K562 (cell line): ENCODE results near the gene MBOAT1. TPM values are rescaled to one million over a fixed set of nuclear protein-coding genes. Genes with fewer than 3 reads are reported as not detected.

Experiments used
- ATAC-seq: fragments of 200-7000 bp; cut with Tn5 transposase; 3 replicates; pipeline ENCODE4 v1.9.1; 2020; ENCODE audit warnings: moderate library complexity
- BruUV-seq: library from RNA; stranded (reverse); fragments of 400-500 nt; replicated peaks from 2 replicates; lab custom pipeline; 2021; lab: Mats Ljungman, UMichigan
- CTCF ChIA-PET: fragments of 300-600 bp; formaldehyde crosslinking; extraction: SDS; loops from one replicate; lab custom pipeline; 2021; ENCODE audit warnings: low intra/inter-chr PET ratio; lab: Yijun Ruan, JAX
- POLR2A ChIA-PET: fragments of 300-600, 350-650 bp; sonication (Branson Sonifier 250); formaldehyde crosslinking; extraction: SDS; loops from one replicate; lab custom pipeline; 2021; ENCODE audit warnings: antibody characterized with exemption, inconsistent platforms; lab: Yijun Ruan, JAX
- DNase-seq, 4 experiments: peaks; one replicate each; pipeline versions ENCODE4 v3.0.0 to v3.0.0-alpha.2; 2011 to 2018; ENCODE audit warnings: low spot score in 3 of 4, mixed read lengths in 3 of 4; ENCODE audit errors: extremely low read depth in 1 of 4
- FAIRE-seq: peaks from 2 replicates; lab custom pipeline; 2011; peaks lifted over from hg19 to GRCh38; lab: Jason Lieb, UNC
- H2AFZ ChIP-seq: 2 replicates; pipeline ENCODE4 v1.6.0; 2011; ENCODE audit warnings: low read depth, low read length, control low read depth, inconsistent platforms
- H3K27ac ChIP-seq: fragments of 200-600 bp; 3 replicates; pipeline ENCODE4 v1.8.0; 2011; ENCODE audit warnings: low read depth, mild to moderate bottlenecking, control low read depth, inconsistent platforms, low read length, moderate library complexity, mixed read lengths; ENCODE audit errors: extremely low read depth
- H3K27me3 ChIP-seq, 2 experiments: fragments of 300-600 bp in 1 of 2; 2 replicates in 1 of 2; 3 replicates in 1 of 2; pipeline versions ENCODE4 v1.6.0 to v1.8.0; 2011; ENCODE audit warnings: inconsistent platforms in 2 of 2, low read length in 2 of 2, mild to moderate bottlenecking in 1 of 2, mixed read lengths in 1 of 2, moderate library complexity in 1 of 2; ENCODE audit not compliant: control insufficient read depth in 2 of 2, insufficient read depth in 2 of 2
- H3K36me3 ChIP-seq: fragments of 300-600 bp; 3 replicates; pipeline ENCODE4 v1.8.0; 2011; ENCODE audit warnings: mild to moderate bottlenecking, low read length, inconsistent platforms; ENCODE audit not compliant: control insufficient read depth, insufficient read depth
- H3K4me1 ChIP-seq, 2 experiments: fragments of 200-600 bp in 1 of 2; replicated peaks in 1 of 2; 2 replicates in 1 of 2; 3 replicates in 1 of 2; pipeline versions ENCODE4 v1.5.1 to v1.8.0; 2011; ENCODE audit warnings: inconsistent platforms in 2 of 2, low read length in 2 of 2, mild to moderate bottlenecking in 1 of 2, mixed read lengths in 1 of 2, moderate library complexity in 1 of 2; ENCODE audit not compliant: control insufficient read depth in 2 of 2, insufficient read depth in 2 of 2
- H3K4me2 ChIP-seq: 2 replicates; pipeline ENCODE4 v1.6.1; 2011; ENCODE audit warnings: low read length, control low read depth, inconsistent platforms, mixed read lengths; ENCODE audit not compliant: insufficient read depth
- H3K4me3 ChIP-seq: fragments of 200-600 bp; sonication (generic), shearing (Covaris generic); 2 replicates; pipeline ENCODE4 v1.5.1; 2016; ENCODE audit warnings: control low read depth, inconsistent platforms
- H3K79me2 ChIP-seq: fragments of 200-600 bp; 3 replicates; pipeline ENCODE4 v1.8.0; 2011; ENCODE audit warnings: low read length, inconsistent platforms; ENCODE audit not compliant: control insufficient read depth, insufficient read depth
- H3K9ac ChIP-seq, 2 experiments: 2 replicates each; pipeline versions ENCODE4 v1.6.0 to v1.6.1; 2011; ENCODE audit warnings: low read depth in 2 of 2, low read length in 2 of 2, control low read depth in 1 of 2, inconsistent platforms in 1 of 2, mild to moderate bottlenecking in 1 of 2, mixed read lengths in 1 of 2; ENCODE audit not compliant: insufficient read depth in 1 of 2
- H3K9me1 ChIP-seq: one replicate; pipeline ENCODE4 v1.6.0; 2011; ENCODE audit warnings: inconsistent platforms, mild to moderate bottlenecking, low read length, moderate library complexity; ENCODE audit not compliant: control insufficient read depth, insufficient read depth
- H3K9me3 ChIP-seq: replicated peaks from 2 replicates; pipeline ENCODE4 v1.5.1; 2011; ENCODE audit warnings: low read depth, low read length, inconsistent platforms; ENCODE audit not compliant: control insufficient read depth, insufficient read depth
- H4K20me1 ChIP-seq: replicated peaks from 2 replicates; pipeline ENCODE4 v1.6.1; 2011; ENCODE audit warnings: low read length, inconsistent platforms, mixed read lengths; ENCODE audit not compliant: control insufficient read depth, insufficient read depth
- GABPB1 ChIP-seq: sonication (generic); formaldehyde crosslinking; IDR thresholded peaks from 2 replicates; pipeline ENCODE4 v1.8.0; 2022; ENCODE audit warnings: mild to moderate bottlenecking, missing genetic modification reagents
- KLF13 ChIP-seq: fragments of 450-650 bp; IDR thresholded peaks from 2 replicates; pipeline ENCODE4 v1.6.1; 2016; ENCODE audit warnings: missing genetic modification characterization, low read depth, mild to moderate bottlenecking, missing compliant biosample characterization, moderate library complexity, borderline replicate concordance
- MBD1 ChIP-seq: fragments of 250-450 bp; sonication (Bioruptor Pico); IDR thresholded peaks from 2 replicates; pipeline ENCODE4 v1.8.0; 2022; ENCODE audit warnings: inconsistent platforms
- MTA2 ChIP-seq: fragments of 450-650 bp; IDR thresholded peaks from 2 replicates; pipeline ENCODE4 v1.6.1; 2016; ENCODE audit warnings: low read depth
- MYC ChIP-seq, 2 experiments: fragments of 250-450 bp in 1 of 2; sonication (Bioruptor Pico) in 1 of 2; IDR thresholded peaks; 2 replicates each; pipeline versions ENCODE4 v1.5.1 to v1.6.1; 2012 to 2021; ENCODE audit warnings: low read depth in 2 of 2, borderline replicate concordance in 1 of 2, improper control_type of control experiment in 1 of 2, low read length in 1 of 2, mild to moderate bottlenecking in 1 of 2, moderate library complexity in 1 of 2
- POLR3A ChIP-seq: IDR thresholded peaks from 2 replicates; pipeline ENCODE4 v1.6.1; 2011; ENCODE audit warnings: borderline replicate concordance, mild to moderate bottlenecking, moderate library complexity; ENCODE audit not compliant: insufficient read length, insufficient read depth; ENCODE audit errors: extremely low read depth
- STAT5B ChIP-seq: fragments of 250-450 bp; sonication (Bioruptor Pico); IDR thresholded peaks from 2 replicates; pipeline ENCODE4 v1.8.0; 2021; ENCODE audit warnings: mild to moderate bottlenecking, inconsistent platforms
- TEAD2 ChIP-seq: fragments of 450-650 bp; IDR thresholded peaks from 2 replicates; pipeline ENCODE4 v1.6.1; 2016; ENCODE audit warnings: missing genetic modification characterization, control low read depth, missing compliant biosample characterization
- ZBED1 ChIP-seq: IDR thresholded peaks from 2 replicates; pipeline ENCODE4 v1.6.1; 2014
- ZNF318 ChIP-seq, 2 experiments: fragments of 450-650 bp; IDR thresholded peaks; 2 replicates each; pipeline ENCODE4 v1.6.1; 2016; ENCODE audit warnings: mild to moderate bottlenecking in 2 of 2, borderline replicate concordance in 1 of 2, low read depth in 1 of 2, moderate library complexity in 1 of 2
- WGBS: fragments of 100-300 bp; shearing (Covaris generic); methylation state at CpG from one replicate; pipeline ENCODE4 v1.1.6; 2016; ENCODE audit warnings: low coverage, mixed read lengths; ENCODE audit not compliant: insufficient coverage; ENCODE audit errors: missing lambda C conversion rate; 5-methylcytosine and 5-hydroxymethylcytosine counted together
- in situ Hi-C: fragments of 300-500 bp; cut with MboI; formaldehyde crosslinking; loops from 4 replicates; pipeline ENCODE4 v1.15.0; 2018; ENCODE audit warnings: inconsistent platforms, mixed read lengths
- intact Hi-C: fragments of 100-400 bp; cut with micrococcal nuclease; formaldehyde crosslinking; loops from 2 replicates; pipeline ENCODE4 v1.14.2; 2022
- polyA plus RNA-seq, 8 experiments: library from polyadenylated mRNA; depleted of rRNA in 4 of 8; stranded (reverse) in 5 of 8; unstranded in 3 of 8; fragments of >200 nt; fragmentation: Nextera tagmentation in 2 of 8; fragmentation: Illumina TruSeq in 1 of 8; extraction: Ambion mirVana in 2 of 8; extraction: Trizol in 1 of 8; gene quantifications; 2 replicates each; pipeline versions ENCODE4 v1.2.1 to v1.2.3, GENCODE V29; 2011 to 2014; ENCODE audit warnings: inconsistent platforms in 1 of 8, missing spikeins in 1 of 8
- total RNA-seq, 7 experiments: library from RNA; depleted of rRNA in 6 of 7; stranded (reverse); fragments of >200 nt in 6 of 7; fragmentation: Illumina TruSeq in 2 of 7; extraction: Trizol in 2 of 7; gene quantifications; 2 replicates each; pipeline versions ENCODE4 v1.2.1 to v1.2.3, GENCODE V29; 2011 to 2021; ENCODE audit warnings: low replicate concordance in 1 of 7

Gene MBOAT1
- total and polyA plus RNA-seq, 9 of the 15 experiments (the other 6 are each of a cell fraction or from before 2014, with no cell fraction given): 0.13 to 16.5 (median 10.3) TPM

GRCh38 chr6:20135677-20136268, 76.5 kb downstream of the MBOAT1 start:
- H3K27ac ChIP-seq: no peak overlapping the region
- H3K4me2 ChIP-seq: no peak overlapping the region
- DNase-seq (no peak), ATAC-seq (no peak), FAIRE-seq (no peak)
- no peaks in the 10 kb centered on the region for H3K27me3 ChIP-seq
- CTCF ChIA-PET: no interaction called here
- POLR2A ChIA-PET: interaction anchor here (0.8 kb wide), 1 partner anchor 9 kb away, joined by 3 read pairs; no protein-coding TSS in a partner anchor
- in situ Hi-C loops: no loop called here
- no peaks in the 10 kb centered on the region; a peak in 1 of 5 replicates for H3K4me1 ChIP-seq
- H4K20me1 ChIP-seq: no peaks in the 10 kb centered on the region
- no peaks in the 10 kb centered on the region for H3K9me3 ChIP-seq
- no peaks in the 10 kb centered on the region for H3K9me1 ChIP-seq
- no peak overlapping the region for H3K4me3 ChIP-seq
- H3K36me3 ChIP-seq: no peaks in the 10 kb centered on the region; the same call in 2 of the 3 replicates
- WGBS: 72% methylated on average over 6 of the region's 6 CpGs
- intact Hi-C loops: no loop called here
- no peak for TF ChIP-seq POLR3A
- no peak for TF ChIP-seq STAT5B (CRISPR knock-in tag)
- no peak for TF ChIP-seq GABPB1
- TF ChIP-seq TEAD2 (tag): no peak
- no peak for TF ChIP-seq ZBED1
- TF ChIP-seq MYC (IDR thresholded peaks at IDR 0.05; ENCODE audit: low read depth, low read length): no peak
- no peak for TF ChIP-seq MYC (CRISPR knock-in tag; IDR thresholded peaks at IDR 0.05; ENCODE audit: borderline replicate concordance, low read depth)
- no peak for TF ChIP-seq KLF13 (tag)
- no peak for TF ChIP-seq MBD1
- TF ChIP-seq ZNF318 (IDR thresholded peaks at IDR 0.05; ENCODE audit: borderline replicate concordance in 1 of 2, low read depth in 1 of 2): no peak
- TF ChIP-seq MTA2: no peak
- TF ChIP-seq, all 486 proteins: peak for 0
- Histone ChIP-seq H3K79me2 (no peaks in the 10 kb centered on the region), H2AFZ (no peak overlapping the region), H3K9ac (no peak overlapping the region)
- BruUV-seq: no TSS peak
